ENCODE data around the gene ZBTB26.

DNA sequence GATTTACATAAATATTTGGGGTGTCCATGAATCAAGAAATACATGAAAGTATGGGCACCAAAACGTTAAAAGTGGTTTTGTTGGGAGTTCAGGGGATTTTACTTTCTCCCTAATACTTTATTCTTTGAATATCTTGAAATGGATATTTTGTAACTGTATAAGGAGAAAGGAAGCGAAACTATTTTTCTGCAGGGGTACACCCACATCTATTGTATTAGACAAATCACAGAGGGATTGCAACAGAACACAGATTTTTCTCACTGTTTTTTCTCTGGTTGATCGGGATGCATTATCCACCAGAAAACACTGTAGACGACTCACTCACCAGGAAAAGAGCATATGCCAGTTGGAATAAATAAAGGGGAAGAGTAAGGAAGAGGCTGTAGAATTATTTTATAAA lies 8.3 kb upstream of the ZBTB26 start:
- TF ChIP-seq, protein P1, sequence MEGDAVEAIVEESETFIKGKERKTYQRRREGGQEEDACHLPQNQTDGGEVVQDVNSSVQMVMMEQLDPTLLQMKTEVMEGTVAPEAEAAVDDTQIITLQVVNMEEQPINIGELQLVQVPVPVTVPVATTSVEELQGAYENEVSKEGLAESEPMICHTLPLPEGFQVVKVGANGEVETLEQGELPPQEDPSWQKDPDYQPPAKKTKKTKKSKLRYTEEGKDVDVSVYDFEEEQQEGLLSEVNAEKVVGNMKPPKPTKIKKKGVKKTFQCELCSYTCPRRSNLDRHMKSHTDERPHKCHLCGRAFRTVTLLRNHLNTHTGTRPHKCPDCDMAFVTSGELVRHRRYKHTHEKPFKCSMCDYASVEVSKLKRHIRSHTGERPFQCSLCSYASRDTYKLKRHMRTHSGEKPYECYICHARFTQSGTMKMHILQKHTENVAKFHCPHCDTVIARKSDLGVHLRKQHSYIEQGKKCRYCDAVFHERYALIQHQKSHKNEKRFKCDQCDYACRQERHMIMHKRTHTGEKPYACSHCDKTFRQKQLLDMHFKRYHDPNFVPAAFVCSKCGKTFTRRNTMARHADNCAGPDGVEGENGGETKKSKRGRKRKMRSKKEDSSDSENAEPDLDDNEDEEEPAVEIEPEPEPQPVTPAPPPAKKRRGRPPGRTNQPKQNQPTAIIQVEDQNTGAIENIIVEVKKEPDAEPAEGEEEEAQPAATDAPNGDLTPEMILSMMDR (IDR thresholded peaks at IDR 0.05), result no peak
- TF ChIP-seq EZH2 (IDR thresholded peaks at IDR 0.05; ENCODE audit: borderline replicate concordance, insufficient read depth, low read depth, low read length, poor library complexity, severe bottlenecking), result no peak
